HepG2 (cell line): ENCODE measurements around the gene ABHD18. TPM values are rescaled to one million over a fixed set of nuclear protein-coding genes. Genes with fewer than 3 reads are reported as not detected.

Source experiments
- ATAC-seq: fragments of 200-7000 bp; cut with Tn5 transposase; 3 replicates; pipeline ENCODE4 v1.9.1; 2020; ENCODE audit warnings: mild to moderate bottlenecking, moderate library complexity
- BruUV-seq: library from RNA; stranded (reverse); fragments of 400-500 nt; replicated peaks from 2 replicates; lab custom pipeline; 2021; lab: Mats Ljungman, UMichigan
- CTCF ChIA-PET: fragments of 300-600 bp; formaldehyde crosslinking; extraction: SDS; loops from one replicate; lab custom pipeline; 2021; ENCODE audit warnings: low total read pairs, inconsistent platforms, low intra/inter-chr PET ratio; lab: Yijun Ruan, JAX
- POLR2A ChIA-PET: fragments of 350-600 bp; sonication (Branson Sonifier 250); formaldehyde crosslinking; loops from one replicate; lab custom pipeline; 2020; ENCODE audit warnings: antibody characterized with exemption, inconsistent platforms; lab: Yijun Ruan, JAX
- DNase-seq: peaks from one replicate; pipeline ENCODE4 v3.0.0-alpha.2; 2015; ENCODE audit warnings: low spot score
- FAIRE-seq: peaks from 3 replicates; lab custom pipeline; 2011; peaks lifted over from hg19 to GRCh38; lab: Jason Lieb, UNC
- H2AFZ ChIP-seq: one replicate; pipeline ENCODE4 v1.6.1; 2011; ENCODE audit warnings: low read length, inconsistent platforms
- H3K27ac ChIP-seq: fragments of 300-600 bp; 3 replicates; pipeline ENCODE4 v1.8.0; 2011; ENCODE audit warnings: mixed run types, mild to moderate bottlenecking, mixed read lengths, low read length, inconsistent platforms; ENCODE audit not compliant: insufficient read depth; ENCODE audit errors: extremely low read length
- H3K27me3 ChIP-seq, 2 experiments: fragments of 200-600 bp in 1 of 2; 2 replicates in 1 of 2; 3 replicates in 1 of 2; pipeline versions ENCODE4 v1.6.0 to v1.8.0; 2011; ENCODE audit warnings: low read length in 2 of 2, mild to moderate bottlenecking in 2 of 2, moderate library complexity in 2 of 2, inconsistent platforms in 1 of 2; ENCODE audit not compliant: insufficient read depth in 2 of 2, control insufficient read depth in 1 of 2
- H3K36me3 ChIP-seq, 2 experiments: fragments of 200-600 bp in 1 of 2; replicated peaks in 1 of 2; 2 replicates in 1 of 2; 3 replicates in 1 of 2; pipeline versions ENCODE4 v1.5.1 to v1.8.0; 2011; ENCODE audit warnings: low read length in 2 of 2, inconsistent platforms in 1 of 2; ENCODE audit not compliant: insufficient read depth in 2 of 2, control insufficient read depth in 1 of 2
- H3K4me1 ChIP-seq: 2 replicates; pipeline ENCODE4 v1.5.1; 2012; ENCODE audit warnings: low read length, inconsistent platforms; ENCODE audit not compliant: insufficient read depth
- H3K4me2 ChIP-seq: 2 replicates; pipeline ENCODE4 v1.6.0; 2011; ENCODE audit warnings: low read depth, low read length, inconsistent platforms
- H3K4me3 ChIP-seq, 3 experiments: fragments of 200-600 bp in 1 of 3; sonication (generic), shearing (Covaris generic) in 1 of 3; replicated peaks in 1 of 3; 2 replicates each; pipeline ENCODE4 v1.5.1; 2011 to 2016; ENCODE audit warnings: low read length in 3 of 3, inconsistent platforms in 2 of 3, low read depth in 2 of 3, mild to moderate bottlenecking in 2 of 3, control low read depth in 1 of 3, mixed read lengths in 1 of 3; ENCODE audit not compliant: insufficient read depth in 1 of 3
- H3K79me2 ChIP-seq: one replicate; pipeline ENCODE4 v1.6.1; 2011; ENCODE audit warnings: low read length, inconsistent platforms; ENCODE audit not compliant: insufficient read depth
- H3K9ac ChIP-seq: 2 replicates; pipeline ENCODE4 v1.6.0; 2011; ENCODE audit warnings: mild to moderate bottlenecking, low read depth, low read length, inconsistent platforms; ENCODE audit not compliant: insufficient read depth
- H3K9me3 ChIP-seq: 2 replicates; pipeline ENCODE4 v1.5.1; 2012; ENCODE audit warnings: mild to moderate bottlenecking, low read length
- H4K20me1 ChIP-seq: 2 replicates; pipeline ENCODE4 v1.6.0; 2011; ENCODE audit warnings: inconsistent platforms, mild to moderate bottlenecking, low read length, moderate library complexity; ENCODE audit not compliant: insufficient read depth
- ARNT2 ChIP-seq: sonication (generic); formaldehyde crosslinking; IDR thresholded peaks from 2 replicates; pipeline ENCODE4 v1.8.0; 2022; ENCODE audit warnings: mild to moderate bottlenecking, low read depth, missing genetic modification reagents, moderate library complexity
- HNRNPLL ChIP-seq: fragments of 200-400 bp; formaldehyde crosslinking; IDR thresholded peaks from 2 replicates; pipeline ENCODE4 v1.6.1; 2017; ENCODE audit warnings: mild to moderate bottlenecking, low read depth, low read length; ENCODE audit not compliant: poor library complexity, severe bottlenecking
- KDM5A ChIP-seq: fragments of 200-600 bp; sonication (generic); IDR thresholded peaks from 2 replicates; pipeline ENCODE4 v1.7.0; 2018; ENCODE audit warnings: antibody characterized with exemption, mild to moderate bottlenecking, low read length, borderline replicate concordance
- MYPOP ChIP-seq: sonication (generic); formaldehyde crosslinking; IDR thresholded peaks from 2 replicates; pipeline ENCODE4 v1.8.1; 2023; ENCODE audit warnings: mild to moderate bottlenecking, moderate library complexity, missing genetic modification reagents
- SNRNP70 ChIP-seq: fragments of 200-400 bp; formaldehyde crosslinking; IDR thresholded peaks from 2 replicates; pipeline ENCODE4 v1.6.1; 2017; ENCODE audit warnings: mild to moderate bottlenecking, low read depth, low read length, moderate library complexity
- TMF1 ChIP-seq: sonication (generic); formaldehyde crosslinking; IDR thresholded peaks from 2 replicates; pipeline ENCODE4 v1.8.1; 2022; ENCODE audit warnings: low read depth, missing genetic modification reagents
- ZNF121 ChIP-seq: sonication (generic); formaldehyde crosslinking; IDR thresholded peaks from 2 replicates; pipeline ENCODE4 v1.5.0; 2020; ENCODE audit warnings: mild to moderate bottlenecking, missing genetic modification reagents
- ZNF567 ChIP-seq: sonication (generic); formaldehyde crosslinking; IDR thresholded peaks from 2 replicates; pipeline ENCODE4 v1.8.1; 2023; ENCODE audit warnings: mild to moderate bottlenecking, missing genetic modification reagents, borderline replicate concordance
- ZNF572 ChIP-seq: sonication (generic); formaldehyde crosslinking; IDR thresholded peaks from 2 replicates; pipeline ENCODE4 v1.5.1; 2020; ENCODE audit warnings: mild to moderate bottlenecking, missing genetic modification reagents
- ZNF704 ChIP-seq: sonication (generic); formaldehyde crosslinking; IDR thresholded peaks from 2 replicates; pipeline ENCODE4 v1.8.1; 2023; ENCODE audit warnings: mild to moderate bottlenecking, inconsistent platforms, moderate library complexity, missing genetic modification reagents, borderline replicate concordance
- WGBS: methylation state at CpG from one replicate; pipeline ENCODE4 v1.1.6; 2017; ENCODE audit warnings: low lambda C conversion rate; 5-methylcytosine and 5-hydroxymethylcytosine counted together
- in situ Hi-C: cut with HindIII; loops from 2 replicates; pipeline ENCODE4 v1.10.0; 2017; ENCODE audit warnings: low pct_unique_long_range_greater_than_20kb; ENCODE audit not compliant: extremely low pct_ligation_motif_present
- intact Hi-C: fragments of 100-400 bp; cut with micrococcal nuclease; formaldehyde crosslinking; loops from one replicate; pipeline ENCODE4 v1.10.0; 2022; ENCODE audit not compliant: unreplicated experiment
- polyA plus RNA-seq, 8 experiments: library from polyadenylated mRNA; depleted of rRNA in 3 of 8; stranded (reverse) in 7 of 8; unstranded in 1 of 8; fragments of >200 nt; fragmentation: Illumina TruSeq in 4 of 8; extraction: Trizol in 4 of 8; gene quantifications; 2 replicates each; pipeline versions ENCODE4 v1.2.1 to v1.2.3, GENCODE V29; 2011 to 2016; ENCODE audit warnings: low read depth in 4 of 8, missing spikeins in 1 of 8, mixed read lengths in 1 of 8; ENCODE audit not compliant: insufficient read depth in 1 of 8
- total RNA-seq, 5 experiments: library from RNA; depleted of rRNA; stranded (reverse); fragments of >200 nt; fragmentation: Illumina TruSeq; extraction: Trizol; gene quantifications; 2 replicates each; pipeline ENCODE4 v1.2.3, GENCODE V29; 2016; ENCODE audit warnings: low read depth in 1 of 5

ABHD18 gene
- total and polyA plus RNA-seq, 2 of the 13 experiments (the other 11 are each of a cell fraction or from before 2014, with no cell fraction given): 5.5 to 16.3 TPM

- ChIA-PET CTCF (no interaction called here), POLR2A (no interaction called here)
- Histone ChIP-seq H3K9me3 (no peaks in the 10 kb centered on the region), H3K27me3 (no peaks in the 10 kb centered on the region), H4K20me1 (no peaks in the 10 kb centered on the region), H3K79me2 (no peaks in the 10 kb centered on the region), H2AFZ (no peak overlapping the region), H3K27ac (no peak overlapping the region), H3K4me1 (peaks cover 15% of the 10 kb centered on the region), H3K36me3 (no peaks in the 10 kb centered on the region), H3K4me2 (no peak overlapping the region), H3K9ac (no peak overlapping the region), H3K4me3 (no peak overlapping the region)
- ATAC-seq (no peak), FAIRE-seq (no peak), DNase-seq (no peak)
- in situ Hi-C loops: loop anchor here (10.0 kb wide), 1 partner anchor 92 kb away; the partner anchor contains the start of genes ABHD18 and MFSD8
- intact Hi-C loops: loop anchor here (10.0 kb wide), 1 partner anchor 242 kb away; no protein-coding TSS in a partner anchor
- no TSS peak for BruUV-seq
- TF ChIP-seq ZNF567: no peak
- no peak for TF ChIP-seq HNRNPLL
- no peak for TF ChIP-seq SNRNP70
- TF ChIP-seq ZNF572 (CRISPR knock-in tag): no peak
- TF ChIP-seq TMF1 (CRISPR knock-in tag): no peak
- peak; percentile 66; the same call in 1 of the 2 replicates for TF ChIP-seq ZNF121 (CRISPR knock-in tag)
Measured at GRCh38 chr4:128056396-128056795, 91.2 kb downstream of the ABHD18 start.

- FAIRE-seq (no peak), DNase-seq (no peak), ATAC-seq (no peak)
- peaks cover 33% of the 10 kb centered on the region for H3K4me1 ChIP-seq
- in situ Hi-C loops (no loop called here), intact Hi-C loops (loop anchor here (1.0 to 5.0 kb wide), 2 partner anchors 94 to 227 kb away; partner anchors contain the start of gene PGRMC2)
- 26% methylated on average over 21 of the region's 21 CpGs for WGBS
- TF ChIP-seq ZNF704 (CRISPR knock-in tag) (no peak), KDM5A (peak; percentile 44; the same call in 1 of the 2 replicates), ARNT2 (no peak), MYPOP (CRISPR knock-in tag) (no peak)
- ChIA-PET POLR2A (interaction anchor here (0.7 to 3.2 kb wide), 7 partner anchors 9 to 228 kb away, joined by 4 to 52 read pairs (median 7); partner anchors contain the start of genes ABHD18, MFSD8, PGRMC2 and PLK4), CTCF (no interaction called here)
- H3K27me3 ChIP-seq: no peaks in the 10 kb centered on the region
- peak overlapping the region; percentile 99 for H3K27ac ChIP-seq
- peaks cover 14% of the 10 kb centered on the region for H4K20me1 ChIP-seq
- H2AFZ ChIP-seq: no peak overlapping the region
- peak overlapping the region; percentile 85 for H3K4me2 ChIP-seq
- no peaks in the 10 kb centered on the region for H3K36me3 ChIP-seq
- no peaks in the 10 kb centered on the region for H3K9me3 ChIP-seq
- H3K4me3 ChIP-seq: peak overlapping the region; percentile 70 to 91 (median 71)
- H3K9ac ChIP-seq: peak overlapping the region; percentile 99
- peaks cover 32% of the 10 kb centered on the region for H3K79me2 ChIP-seq
- BruUV-seq: TSS peak; percentile 93
Measured at GRCh38 chr4:128060121-128060698, 95.0 kb downstream of the ABHD18 start.
